Mucosa of rectum (tissue), 2 donors: ENCODE results near the gene POLR2C.

Experiments used
- H3K27ac ChIP-seq, 2 donors: one replicate each; pipeline ENCODE4 v1.7.0; 2013; ENCODE audit warnings: inconsistent platforms in 2 of 2, low read depth in 2 of 2, low read length in 2 of 2
- H3K27me3 ChIP-seq, 2 donors: one replicate each; pipeline ENCODE4 v1.7.0; 2013; ENCODE audit warnings: low read length in 2 of 2; ENCODE audit not compliant: control insufficient read depth in 2 of 2, insufficient read depth in 2 of 2
- H3K36me3 ChIP-seq, 2 donors: one replicate each; pipeline ENCODE4 v1.7.0; 2013; ENCODE audit warnings: low read length in 2 of 2; ENCODE audit not compliant: control insufficient read depth in 2 of 2, insufficient read depth in 2 of 2
- H3K4me1 ChIP-seq, 2 donors: one replicate each; pipeline ENCODE4 v1.7.0; 2013; ENCODE audit warnings: low read length in 2 of 2, mild to moderate bottlenecking in 1 of 2; ENCODE audit not compliant: control insufficient read depth in 2 of 2, insufficient read depth in 2 of 2
- H3K4me3 ChIP-seq, 2 donors: one replicate each; pipeline ENCODE4 v1.7.0; 2013; ENCODE audit warnings: low read length in 2 of 2
- H3K9ac ChIP-seq, 2 donors: one replicate each; pipeline ENCODE4 v1.7.0; 2013; ENCODE audit warnings: low read length in 2 of 2, low read depth in 1 of 2, mild to moderate bottlenecking in 1 of 2
- H3K9me3 ChIP-seq, 2 donors: one replicate each; pipeline ENCODE4 v1.7.0; 2013; ENCODE audit warnings: low read length in 2 of 2; ENCODE audit not compliant: control insufficient read depth in 2 of 2
- donor health status: healthy.
- donor health status: Normal muscosa, but diverticular disease.

Gene POLR2C

DNA sequence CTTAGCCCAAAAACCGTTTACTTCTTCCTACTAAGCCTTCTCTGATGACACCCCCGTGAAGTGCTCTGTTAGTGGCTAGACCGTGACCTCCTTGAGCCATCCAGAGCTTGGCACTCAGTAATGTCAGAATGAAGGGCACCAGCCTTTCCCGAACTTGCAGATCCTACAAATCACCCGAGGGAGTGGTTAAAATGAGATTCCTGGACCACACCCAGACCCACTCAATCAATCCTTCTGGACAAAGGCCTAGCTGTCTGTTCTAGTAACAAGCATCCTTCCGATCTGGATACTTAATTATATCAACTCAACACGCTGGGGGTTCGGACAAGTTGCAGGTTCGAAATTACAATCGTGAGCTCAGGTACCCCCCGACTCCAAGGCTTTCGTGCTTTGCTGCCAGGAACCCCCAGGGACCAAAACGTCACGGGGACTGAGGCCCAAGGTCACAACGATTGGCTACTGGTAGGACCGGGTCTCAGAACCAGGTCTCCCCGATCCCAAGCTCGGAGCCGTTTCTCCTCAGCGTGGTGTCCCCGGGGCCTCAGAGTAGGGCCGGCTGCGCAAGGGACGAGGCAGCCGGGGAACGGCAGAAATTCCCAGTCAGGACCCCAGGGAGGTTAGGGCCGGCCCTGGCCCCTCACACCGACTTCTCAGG is 15.8 kb upstream of the POLR2C start:
- Histone ChIP-seq H3K36me3 (peaks cover 7 to 10% of the 10 kb centered on the region in 2 donors), H3K4me3 (peak overlapping the region; percentile 67 to 99), H3K27me3 (no peaks in the 10 kb centered on the region), H3K4me1 (peaks cover 11 to 14% of the 10 kb centered on the region in 2 donors), H3K9ac (peak overlapping the region; percentile 81 to 88), H3K9me3 (no peaks in the 10 kb centered on the region), H3K27ac (peak overlapping the region; percentile 86 to 89)

DNA sequence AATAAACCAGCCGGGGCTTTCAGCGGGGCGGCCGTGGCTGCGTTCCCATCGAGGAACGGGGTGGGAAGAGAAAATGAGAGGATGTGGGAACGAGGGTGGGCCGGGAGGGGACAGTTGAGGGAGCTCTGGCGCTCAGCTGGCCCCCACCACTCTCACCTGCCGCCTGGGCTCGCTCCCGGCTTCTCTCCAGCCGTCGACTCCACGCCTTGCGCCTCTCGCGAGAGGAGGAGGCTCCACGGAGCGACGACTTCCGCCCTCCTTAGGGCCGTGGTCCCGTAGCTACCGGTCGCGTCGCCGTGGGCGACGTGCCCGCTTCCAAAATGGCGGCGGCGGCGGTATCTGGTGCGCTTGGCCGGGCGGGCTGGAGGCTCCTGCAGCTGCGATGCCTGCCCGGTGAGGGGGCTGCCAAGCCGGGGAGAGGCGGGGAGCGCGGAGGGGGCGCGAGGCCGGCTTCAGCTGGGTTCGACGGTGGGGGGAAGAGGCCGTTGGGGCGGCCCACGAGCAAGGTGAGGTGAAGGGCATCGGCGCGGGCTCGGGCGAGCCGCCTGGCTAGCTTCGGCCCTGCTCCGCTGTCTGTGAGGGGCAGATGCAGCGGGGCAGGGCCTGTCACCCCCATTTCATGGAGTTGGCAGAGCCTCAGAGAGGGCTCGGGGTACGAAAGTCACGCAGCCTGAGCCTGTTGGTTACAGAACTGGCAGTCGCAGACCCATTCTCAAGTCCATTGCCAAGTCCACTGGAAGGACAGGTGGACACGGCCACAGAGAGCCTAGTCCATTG is 15.1 kb upstream of the POLR2C start, which contains the start of the genes CIAPIN1 and COQ9:
TSS of gene CIAPIN1 (minus strand) at position 200 of the 777 bp plus-strand sequence. CDS start 6,457 bp downstream, outside the sequence.
TSS of gene COQ9 (plus strand) at position 294 of the 777 bp plus-strand sequence. CDS start at position 321, 27 bp downstream.
- H3K9ac ChIP-seq = peak within 1 kb of the TSS; percentile 81 to 95
- no peaks in the 10 kb centered on the region for H3K27me3 ChIP-seq
- H3K27ac ChIP-seq = peak within 1 kb of the TSS; percentile 86 to 89
- H3K4me1 ChIP-seq = peaks cover 11 to 14% of the 10 kb centered on the region in 2 donors
- peak within 1 kb of the TSS; percentile 67 to 99 for H3K4me3 ChIP-seq
- peaks cover 12 to 16% of the 10 kb centered on the region in 2 donors for H3K36me3 ChIP-seq
- no peaks in the 10 kb centered on the region for H3K9me3 ChIP-seq

DNA sequence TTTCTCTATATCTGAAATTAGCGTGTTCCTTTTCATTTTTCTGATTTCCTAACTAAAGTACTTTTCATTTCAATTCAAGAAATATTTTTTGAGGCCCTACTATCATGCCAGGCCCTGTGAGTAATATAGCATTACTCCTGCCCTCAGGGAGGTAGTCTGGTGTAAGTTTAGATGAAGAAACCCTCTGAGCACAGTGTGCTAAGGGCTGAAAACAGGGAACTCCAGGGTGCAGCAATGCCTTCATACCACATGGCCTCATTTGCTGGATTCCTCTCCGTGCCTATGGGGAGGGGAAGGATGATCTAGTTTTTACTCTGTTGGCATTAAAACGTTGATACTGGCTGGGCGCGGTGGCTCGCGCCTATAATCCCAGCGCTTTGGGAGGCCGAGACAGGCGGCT is 10.5 kb upstream of the POLR2C start:
- Histone ChIP-seq H3K27ac (no peak overlapping the region), H3K4me3 (no peak overlapping the region), H3K4me1 (peaks cover 2 to 9% of the 10 kb centered on the region in 2 donors), H3K9me3 (no peaks in the 10 kb centered on the region), H3K9ac (no peak overlapping the region), H3K27me3 (no peaks in the 10 kb centered on the region), H3K36me3 (peaks cover 56% of the 10 kb centered on the region in 2 donors)

DNA sequence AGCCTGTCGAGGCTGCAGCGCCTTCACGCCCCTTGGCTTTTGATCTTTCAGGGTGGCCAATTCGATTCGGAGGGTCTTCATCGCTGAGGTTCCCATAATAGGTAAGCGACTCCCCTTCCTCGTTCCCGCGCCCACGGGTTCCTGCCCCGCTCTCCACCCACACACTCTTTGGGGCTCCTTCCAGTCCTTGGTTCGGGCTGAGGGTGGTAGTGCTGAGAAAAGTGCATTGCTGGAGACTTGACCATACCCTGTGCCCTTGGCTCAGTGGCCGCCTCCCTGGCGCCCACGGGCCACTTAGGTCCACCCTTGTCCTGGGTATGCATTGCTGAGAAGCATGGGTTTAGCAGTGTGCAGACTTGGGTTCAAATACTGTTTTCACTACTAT is 491 bp downstream of the POLR2C start:
- H3K27me3 ChIP-seq = no peaks in the 10 kb centered on the region
- no peaks in the 10 kb centered on the region for H3K9me3 ChIP-seq
- H3K9ac ChIP-seq = peak overlapping the region; percentile 71 to 88
- peaks cover 44 to 70% of the 10 kb centered on the region in 2 donors for H3K36me3 ChIP-seq
- H3K4me3 ChIP-seq = peak overlapping the region; percentile 73 to 81
- H3K4me1 ChIP-seq = peaks cover 9 to 13% of the 10 kb centered on the region in 2 donors
- peak overlapping the region in 1 of 2 donors; percentile 63 for H3K27ac ChIP-seq

DNA sequence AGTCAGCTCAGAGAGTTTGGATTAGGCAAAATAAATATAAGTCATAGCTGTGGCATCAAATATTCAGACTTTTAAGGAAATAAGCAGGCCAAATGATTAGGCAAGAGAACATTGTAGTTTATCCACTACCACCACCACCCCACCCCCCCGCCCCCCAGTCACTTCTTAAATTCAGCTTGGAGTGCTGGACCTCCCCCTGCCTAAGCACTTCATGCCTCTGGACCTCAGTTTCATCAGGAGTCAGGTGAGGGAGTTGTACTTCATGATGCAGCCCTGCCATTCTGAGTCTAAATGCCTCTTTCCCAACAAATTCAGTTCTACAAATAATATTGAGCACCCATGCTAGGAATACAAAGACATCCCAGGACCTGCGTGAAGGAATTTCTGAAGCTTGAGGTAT is 2.0 kb downstream of the POLR2C start:
- Histone ChIP-seq H3K36me3 (peaks cover 44 to 69% of the 10 kb centered on the region in 2 donors), H3K27ac (no peak overlapping the region), H3K4me1 (peaks cover 9 to 13% of the 10 kb centered on the region in 2 donors), H3K9me3 (no peaks in the 10 kb centered on the region), H3K9ac (no peak overlapping the region), H3K27me3 (no peaks in the 10 kb centered on the region), H3K4me3 (no peak overlapping the region)

DNA sequence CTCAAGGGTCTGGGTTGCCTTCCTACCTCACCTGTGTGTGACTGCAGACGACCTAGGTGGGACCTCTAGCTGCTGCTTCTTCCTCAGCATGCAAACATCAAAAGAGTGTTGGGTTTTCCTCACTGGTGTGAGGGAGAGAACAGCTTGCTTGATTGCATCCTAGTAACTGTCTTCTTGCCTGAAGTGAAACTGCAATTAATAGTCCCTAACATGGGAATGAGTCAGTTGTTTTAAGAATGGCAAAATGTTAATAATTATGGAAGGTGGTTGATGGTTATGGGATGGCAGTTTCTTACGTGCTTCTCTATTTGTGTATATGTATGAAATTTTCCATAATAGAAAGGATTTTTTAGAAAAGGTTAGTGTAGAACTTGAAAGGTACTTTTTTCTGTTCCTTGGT is 5.9 kb downstream of the POLR2C start:
- H3K27ac ChIP-seq = no peak overlapping the region
- H3K36me3 ChIP-seq = peaks cover 55 to 80% of the 10 kb centered on the region in 2 donors
- H3K9me3 ChIP-seq = no peaks in the 10 kb centered on the region
- H3K4me3 ChIP-seq = no peak overlapping the region
- peaks cover 28 to 30% of the 10 kb centered on the region in 2 donors for H3K4me1 ChIP-seq
- H3K9ac ChIP-seq = no peak overlapping the region
- H3K27me3 ChIP-seq = no peaks in the 10 kb centered on the region

DNA sequence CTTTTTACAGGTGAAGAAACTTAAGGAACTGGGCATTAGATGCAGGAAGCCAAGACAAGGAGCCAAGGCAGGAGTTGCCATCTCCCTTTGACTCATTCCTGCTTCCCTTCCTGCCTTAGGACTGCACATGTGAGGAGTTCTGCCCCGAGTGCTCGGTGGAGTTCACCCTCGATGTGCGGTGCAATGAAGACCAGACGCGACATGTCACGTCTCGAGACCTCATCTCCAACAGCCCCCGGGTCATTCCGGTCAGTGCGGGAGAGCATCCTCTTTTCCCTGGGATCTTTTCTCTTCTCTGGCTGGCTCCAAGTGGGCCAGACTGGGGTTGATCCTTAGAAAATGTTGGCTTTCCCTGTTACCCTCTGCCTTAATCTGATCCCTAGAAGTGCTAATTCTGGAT is 6.6 kb downstream of the POLR2C start:
- H3K9ac ChIP-seq = no peak overlapping the region

DNA sequence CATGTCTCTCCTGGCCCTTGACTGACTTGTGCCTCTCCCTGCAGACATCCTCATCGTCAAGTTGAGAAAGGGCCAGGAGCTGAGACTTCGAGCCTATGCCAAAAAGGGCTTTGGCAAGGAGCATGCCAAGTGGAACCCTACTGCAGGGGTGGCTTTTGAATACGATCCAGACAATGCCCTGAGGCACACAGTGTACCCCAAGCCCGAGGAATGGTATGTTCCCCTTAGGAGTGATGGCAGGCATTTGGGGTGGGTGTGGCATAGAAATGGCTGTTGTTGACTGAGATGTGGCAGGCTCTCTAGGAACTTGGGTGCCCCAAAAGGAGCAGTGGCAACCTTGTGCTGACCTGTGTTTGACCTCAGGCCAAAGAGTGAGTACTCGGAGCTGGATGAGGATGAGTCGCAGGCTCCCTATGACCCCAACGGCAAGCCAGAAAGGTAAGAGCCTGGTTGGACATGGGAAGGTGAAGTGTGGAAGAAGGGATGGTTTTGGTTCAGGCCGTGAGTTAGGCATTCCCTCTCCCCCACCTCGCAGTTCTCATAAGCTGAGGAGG is 7.5 kb downstream of the POLR2C start:
- H3K4me1 ChIP-seq = peaks cover 20 to 26% of the 10 kb centered on the region in 2 donors
- H3K4me3 ChIP-seq = no peak overlapping the region
- H3K27me3 ChIP-seq = no peaks in the 10 kb centered on the region
- H3K36me3 ChIP-seq = peaks cover 65 to 82% of the 10 kb centered on the region in 2 donors
- H3K9me3 ChIP-seq = no peaks in the 10 kb centered on the region
- H3K27ac ChIP-seq = peak overlapping the region; percentile 31 to 53
- H3K9ac ChIP-seq = peak overlapping the region in 1 of 2 donors; percentile 2

More for the DNA sequence above, 6.6 kb downstream of the POLR2C start:
- H3K36me3 ChIP-seq = peaks cover 59 to 83% of the 10 kb centered on the region in 2 donors
- H3K4me3 ChIP-seq = no peak overlapping the region
- H3K9me3 ChIP-seq = no peaks in the 10 kb centered on the region
- H3K4me1 ChIP-seq = peaks cover 21 to 26% of the 10 kb centered on the region in 2 donors
- no peaks in the 10 kb centered on the region for H3K27me3 ChIP-seq
- H3K27ac ChIP-seq = no peak overlapping the region

DNA sequence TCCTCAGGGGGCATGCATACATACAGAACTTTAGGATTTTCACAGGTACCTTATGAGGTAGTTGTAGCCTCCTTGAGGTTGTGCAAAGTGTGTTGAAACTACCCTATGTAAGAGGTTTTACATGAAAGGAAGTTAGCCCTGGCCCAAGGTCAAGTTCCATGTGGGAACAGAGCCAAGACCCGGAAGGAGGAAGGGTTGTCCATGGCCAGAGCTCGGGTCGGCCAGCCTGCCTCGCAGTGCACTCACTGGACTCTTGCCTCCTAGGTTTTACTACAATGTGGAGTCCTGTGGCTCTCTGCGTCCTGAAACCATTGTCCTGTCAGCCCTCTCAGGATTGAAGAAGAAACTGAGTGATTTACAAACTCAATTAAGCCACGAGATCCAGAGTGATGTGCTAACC is 8.2 kb downstream of the POLR2C start:
- H3K9me3 ChIP-seq = no peaks in the 10 kb centered on the region
- H3K4me1 ChIP-seq = peaks cover 20 to 26% of the 10 kb centered on the region in 2 donors
- peaks cover 67 to 76% of the 10 kb centered on the region in 2 donors for H3K36me3 ChIP-seq
- H3K27ac ChIP-seq = peak overlapping the region; percentile 70 to 72
- peak overlapping the region in 1 of 2 donors; percentile 14 for H3K9ac ChIP-seq
- H3K4me3 ChIP-seq = no peak overlapping the region
- no peaks in the 10 kb centered on the region for H3K27me3 ChIP-seq

DNA sequence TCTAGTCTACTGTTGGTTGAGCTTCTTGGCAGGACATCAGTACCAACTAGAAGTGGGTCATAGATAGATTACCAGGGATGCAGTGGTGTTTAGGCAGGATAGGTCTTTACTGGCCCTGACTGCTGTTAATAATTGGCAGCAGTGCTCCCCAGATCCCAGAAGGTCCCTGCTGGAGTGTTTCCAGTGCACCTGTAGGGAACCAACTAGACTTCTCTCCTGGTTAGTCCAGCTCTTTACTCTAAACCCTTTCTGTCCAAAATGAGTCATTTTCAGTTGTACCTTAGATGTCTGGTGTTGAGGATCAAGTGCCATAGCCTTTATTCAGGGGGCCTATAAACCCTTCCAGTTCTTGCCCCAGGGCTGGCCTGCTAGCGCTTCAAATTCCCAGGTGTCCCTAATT is 8.7 kb downstream of the POLR2C start:
- Histone ChIP-seq H3K27ac (peak overlapping the region; percentile 70 to 72), H3K9me3 (no peaks in the 10 kb centered on the region), H3K4me1 (peaks cover 23 to 26% of the 10 kb centered on the region in 2 donors), H3K27me3 (no peaks in the 10 kb centered on the region), H3K36me3 (peaks cover 62 to 73% of the 10 kb centered on the region in 2 donors), H3K4me3 (no peak overlapping the region), H3K9ac (peak overlapping the region in 1 of 2 donors; percentile 14)
